GM12878 (cell line): ENCODE measurements around the gene PNPLA3. TPM values are rescaled to one million over a fixed set of nuclear protein-coding genes. Genes with fewer than 3 reads are reported as not detected.
A peak's percentile ranks its signal among the peaks of the same experiment; 100 is the strongest.

Experiments used
- ATAC-seq: fragments of 200-7000 bp; cut with Tn5 transposase; 3 replicates; pipeline ENCODE4 v1.9.1; 2020; ENCODE audit warnings: mild to moderate bottlenecking, moderate library complexity
- BruUV-seq: library from RNA; stranded (reverse); fragments of 400-500 nt; replicated peaks from 2 replicates; lab custom pipeline; 2021; lab: Mats Ljungman, UMichigan
- CTCF ChIA-PET: fragments of 300-600 bp; sonication (Branson Sonifier 250); formaldehyde crosslinking; extraction: SDS; loops from one replicate; lab custom pipeline; 2021; ENCODE audit warnings: inconsistent platforms; lab: Yijun Ruan, JAX
- POLR2A ChIA-PET: fragments of 350-600 bp; formaldehyde crosslinking; extraction: SDS; loops from one replicate; lab custom pipeline; 2021; ENCODE audit warnings: inconsistent platforms; lab: Charles Lee
- RAD21 ChIA-PET: fragments of 300-600 bp; sonication (Branson Sonifier 250); formaldehyde crosslinking; loops from one replicate; lab custom pipeline; 2023; ENCODE audit warnings: antibody characterized with exemption; ENCODE audit not compliant: unreplicated experiment; lab: Charles Lee
- SMC1A ChIA-PET: fragments of 300-600 bp; sonication (Branson Sonifier 250); formaldehyde crosslinking; loops from one replicate; lab custom pipeline; 2023; ENCODE audit not compliant: unreplicated experiment, uncharacterized antibody; lab: Charles Lee
- DNase-seq: peaks from one replicate; pipeline ENCODE4 v3.0.0-alpha.2; 2011; ENCODE audit warnings: low read depth, low spot score
- FAIRE-seq: peaks from 3 replicates; lab custom pipeline; 2011; peaks lifted over from hg19 to GRCh38; lab: Jason Lieb, UNC
- H2AFZ ChIP-seq: 2 replicates; pipeline ENCODE4 v1.6.0; 2011; ENCODE audit warnings: low read depth, low read length, control low read depth; ENCODE audit not compliant: control insufficient read depth
- H3K27ac ChIP-seq: 2 replicates; pipeline ENCODE4 v1.5.1; 2011; ENCODE audit warnings: control low read depth; ENCODE audit not compliant: control insufficient read depth, insufficient read depth
- H3K27me3 ChIP-seq, 2 experiments: replicated peaks in 1 of 2; 2 replicates each; pipeline versions ENCODE4 v1.6.0 to v1.6.1; 2011; ENCODE audit warnings: low read length in 1 of 2; ENCODE audit not compliant: control insufficient read depth in 2 of 2, insufficient read depth in 2 of 2
- H3K36me3 ChIP-seq, 2 experiments: 2 replicates each; pipeline ENCODE4 v1.5.1; 2011; ENCODE audit warnings: low read length in 1 of 2; ENCODE audit not compliant: control insufficient read depth in 2 of 2, insufficient read depth in 2 of 2
- H3K4me1 ChIP-seq: 2 replicates; pipeline ENCODE4 v1.6.1; 2011; ENCODE audit warnings: mild to moderate bottlenecking, low read length, moderate library complexity, mixed read lengths; ENCODE audit not compliant: control insufficient read depth, insufficient read depth
- H3K4me2 ChIP-seq: 2 replicates; pipeline ENCODE4 v1.6.0; 2011; ENCODE audit warnings: control low read depth; ENCODE audit not compliant: control insufficient read depth, insufficient read depth
- H3K4me3 ChIP-seq: fragments of 200-600 bp; sonication (generic); 2 replicates; pipeline ENCODE4 v1.5.1; 2016
- H3K79me2 ChIP-seq: 2 replicates; pipeline ENCODE4 v1.6.0; 2011; ENCODE audit warnings: low read length; ENCODE audit not compliant: control insufficient read depth, insufficient read depth
- H3K9ac ChIP-seq: 2 replicates; pipeline ENCODE4 v1.8.0; 2011; ENCODE audit warnings: low read length, control low read depth, mixed read lengths; ENCODE audit not compliant: control insufficient read depth, insufficient read depth
- H3K9me3 ChIP-seq: replicated peaks from 3 replicates; pipeline ENCODE4 v1.5.1; 2011; ENCODE audit warnings: mild to moderate bottlenecking, low read length; ENCODE audit not compliant: control insufficient read depth, insufficient read depth
- H4K20me1 ChIP-seq: 2 replicates; pipeline ENCODE4 v1.6.0; 2011; ENCODE audit not compliant: control insufficient read depth, insufficient read depth
- ATF7 ChIP-seq: fragments of 450-650 bp; IDR thresholded peaks from 2 replicates; pipeline ENCODE4 v1.6.1; 2016; ENCODE audit warnings: low read depth, mild to moderate bottlenecking
- BMI1 ChIP-seq: fragments of 450-650 bp; IDR thresholded peaks from 2 replicates; pipeline ENCODE4 v1.6.1; 2016; ENCODE audit warnings: mild to moderate bottlenecking, moderate library complexity, borderline replicate concordance
- BRCA1 ChIP-seq: IDR thresholded peaks from 2 replicates; pipeline ENCODE4 v1.6.1; 2011; ENCODE audit warnings: low read depth, low read length, improper control_type of control experiment
- E4F1 ChIP-seq: fragments of 450-650 bp; IDR thresholded peaks from 2 replicates; pipeline ENCODE4 v1.6.1; 2018; ENCODE audit warnings: borderline replicate concordance, mild to moderate bottlenecking; ENCODE audit not compliant: partially characterized antibody
- EED ChIP-seq: sonication (generic); IDR thresholded peaks from 2 replicates; pipeline ENCODE4 v1.6.1; 2016; ENCODE audit warnings: antibody characterized with exemption, low read depth
- ETV6 ChIP-seq, 2 experiments: fragments of 450-650 bp in 1 of 2; IDR thresholded peaks in 1 of 2; conservative IDR thresholded peaks in 1 of 2; 2 replicates each; pipeline ENCODE4 v1.6.1; 2014; ENCODE audit warnings: antibody characterized with exemption in 1 of 2, borderline replicate concordance in 1 of 2, low read depth in 1 of 2, mild to moderate bottlenecking in 1 of 2, moderate library complexity in 1 of 2
- JUNB ChIP-seq: IDR thresholded peaks from 2 replicates; pipeline ENCODE4 v1.6.1; 2016; ENCODE audit warnings: antibody characterized with exemption, mild to moderate bottlenecking
- NFIC ChIP-seq: IDR thresholded peaks from 2 replicates; pipeline ENCODE4 v1.6.1; 2012; ENCODE audit warnings: low read depth, mild to moderate bottlenecking, inconsistent platforms, low read length, moderate library complexity
- NFXL1 ChIP-seq: fragments of 450-650 bp; IDR thresholded peaks from 2 replicates; pipeline ENCODE4 v1.6.1; 2017; ENCODE audit warnings: antibody characterized with exemption, mild to moderate bottlenecking, borderline replicate concordance
- NRF1 ChIP-seq: conservative IDR thresholded peaks from 2 replicates; pipeline ENCODE4 v1.6.1; 2011; ENCODE audit warnings: mild to moderate bottlenecking, low read depth, low read length, improper control_type of control experiment
- POU2F2 ChIP-seq: IDR thresholded peaks from 3 replicates; pipeline ENCODE4 v1.6.1; 2011; ENCODE audit warnings: low read depth, mild to moderate bottlenecking, low read length, borderline replicate concordance
- ZBTB4 ChIP-seq: fragments of 450-650 bp; formaldehyde crosslinking; IDR thresholded peaks from 2 replicates; pipeline ENCODE4 v1.4.0; 2022; ENCODE audit warnings: mild to moderate bottlenecking, moderate library complexity
- WGBS: methylation state at CpG from one replicate; pipeline ENCODE4 v1.1.6; 2016; ENCODE audit warnings: low lambda C conversion rate; ENCODE audit not compliant: insufficient replicate concordance, insufficient coverage; ENCODE audit errors: missing lambda C conversion rate; 5-methylcytosine and 5-hydroxymethylcytosine counted together
- in situ Hi-C: fragments of 300-500 bp; cut with MboI; formaldehyde crosslinking; loops from 9 replicates; pipeline ENCODE4 v1.14.3; 2018; ENCODE audit warnings: mixed read lengths
- intact Hi-C: fragments of 100-400 bp; cut with micrococcal nuclease; formaldehyde crosslinking; loops from one replicate; pipeline ENCODE4 v1.14.2; 2022; ENCODE audit not compliant: unreplicated experiment
- polyA plus RNA-seq, 11 experiments: library from polyadenylated mRNA; depleted of rRNA in 4 of 11; unstranded in 6 of 11; stranded (reverse) in 5 of 11; fragments of >200 nt; fragmentation: Nextera tagmentation in 4 of 11; fragmentation: Illumina TruSeq in 1 of 11; extraction: Ambion mirVana in 4 of 11; extraction: Trizol in 1 of 11; gene quantifications; 1 replicate in 1 of 11; 2 replicates in 10 of 11; pipeline versions ENCODE4 v1.2.1 to v1.2.3, GENCODE V29; 2011 to 2016; ENCODE audit warnings: inconsistent platforms in 2 of 11, missing spikeins in 2 of 11, low read depth in 1 of 11
- total RNA-seq, 4 experiments: library from RNA; depleted of rRNA in 3 of 4; stranded (reverse); fragments of >200 nt in 3 of 4; fragmentation: Illumina TruSeq in 1 of 4; extraction: Trizol in 1 of 4; gene quantifications; 2 replicates each; pipeline versions ENCODE4 v1.2.1 to v1.2.3, GENCODE V29; 2013 to 2021

PNPLA3 gene
- total and polyA plus RNA-seq, 10 of the 15 experiments (the other 5 are each of a cell fraction or from before 2014, with no cell fraction given), result 0.05 to 0.08 TPM; not detected in 8

- TF ChIP-seq NRF1, result no peak
- no peak for TF ChIP-seq BRCA1
Measured at GRCh38 chr22:43955883-43956782, 32.5 kb downstream of the PNPLA3 start (continued).

DNA sequence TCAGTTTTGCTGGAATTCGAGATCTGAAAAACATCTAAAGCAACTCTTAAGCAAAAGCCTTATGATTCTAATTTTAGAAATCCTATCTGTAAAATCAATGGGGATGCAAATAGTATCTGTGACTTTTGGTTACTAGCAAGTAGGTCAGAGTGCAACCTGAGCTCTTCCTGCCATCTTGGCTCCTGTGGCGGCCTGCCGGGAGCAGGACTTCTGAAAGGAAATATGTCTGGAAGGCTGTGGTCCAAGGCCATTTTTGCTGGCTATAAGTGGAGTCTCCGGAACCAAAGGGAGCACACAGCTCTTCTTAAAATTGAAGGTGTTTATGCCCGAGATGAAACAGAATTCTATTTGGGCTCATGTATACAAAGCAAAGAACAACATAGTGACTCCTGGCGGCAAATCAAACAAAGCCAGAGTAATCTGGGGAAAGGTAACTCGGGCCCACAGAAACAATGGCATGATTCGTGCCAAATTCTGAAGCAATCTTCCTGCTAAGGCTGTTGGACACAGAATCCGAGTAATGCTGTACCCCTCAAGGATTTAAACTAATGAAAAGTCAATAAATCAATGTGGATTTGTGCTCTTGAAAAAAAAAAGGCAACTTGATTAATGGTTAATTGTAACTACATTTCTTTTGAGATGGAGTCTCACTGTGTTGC, 33.3 kb downstream of the PNPLA3 start:
- in situ Hi-C loops, result no loop called here
- H4K20me1 ChIP-seq, result no peaks in the 10 kb centered on the region
- H3K9ac ChIP-seq, result no peak overlapping the region
- H3K4me2 ChIP-seq, result peak overlapping the region; percentile 86
- BruUV-seq, result no TSS peak
- H3K27ac ChIP-seq, result no peak overlapping the region
- ChIA-PET RAD21 (no interaction called here), SMC1A (no interaction called here), POLR2A (no interaction called here), CTCF (interaction anchor here (3.4 kb wide), 1 partner anchor 11 kb away, joined by 11 read pairs; no protein-coding TSS in a partner anchor)
- H2AFZ ChIP-seq, result no peak overlapping the region
- no peak for TF ChIP-seq EED
- TF ChIP-seq ATF7, result no peak
- TF ChIP-seq NFXL1, result no peak
- TF ChIP-seq NFIC, result no peak
- TF ChIP-seq E4F1, result no peak
- TF ChIP-seq ETV6 (conservative IDR thresholded peaks at IDR 0.05 in 1 of 2, IDR thresholded peaks at IDR 0.05 in 1 of 2; ENCODE audit: borderline replicate concordance in 1 of 2, low read depth in 1 of 2), result no peak
- TF ChIP-seq BMI1, result no peak
- no peak for TF ChIP-seq POU2F2
- no peak for TF ChIP-seq JUNB
- no peak for TF ChIP-seq ZBTB4
- H3K36me3 ChIP-seq, result no peaks in the 10 kb centered on the region
- no peak for ATAC-seq
- H3K4me3 ChIP-seq, result peak overlapping the region; percentile 90
- no peaks in the 10 kb centered on the region for H3K27me3 ChIP-seq
- peaks cover 34% of the 10 kb centered on the region for H3K79me2 ChIP-seq
- intact Hi-C loops, result no loop called here
- H3K4me1 ChIP-seq, result peaks cover 3% of the 10 kb centered on the region
- no peak for DNase-seq
- FAIRE-seq, result no peak
- 95% methylated on average over 9 of the region's 9 CpGs for WGBS
- H3K9me3 ChIP-seq, result no peaks in the 10 kb centered on the region
